Measurements from ENCODE around the gene ULBP1. TPM values are rescaled to one million over a fixed set of nuclear protein-coding genes. Genes with fewer than 3 reads are reported as not detected.

Gene ULBP1
- total RNA-seq, 1 experiment from 2014 or later: 3.1 TPM

GRCh38 chr6:149978610-149979009 lies 14.9 kb downstream of the ULBP1 start:
- no peak for DNase-seq (ENCODE audit: low read depth, low spot score)
- no peak for ATAC-seq
- no peak overlapping the region for H3K27ac ChIP-seq (ENCODE audit: low read length)
- POLR2A ChIA-PET: no interaction called here
- H3K27me3 ChIP-seq (ENCODE audit: control insufficient read depth, insufficient read depth, low read length): peaks cover 18% of the 10 kb centered on the region
- intact Hi-C loops (cut with micrococcal nuclease; ENCODE audit: unreplicated experiment): no loop called here
- H3K9me3 ChIP-seq (ENCODE audit: control insufficient read depth, insufficient read depth, low read depth, low read length): no peaks in the 10 kb centered on the region
- no TSS peak for BruUV-seq (replicated peaks)
- CTCF ChIA-PET: no interaction called here
- in situ Hi-C loops (cut with HindIII; ENCODE audit: low pct_unique_long_range_greater_than_20kb, low sequenced_read_pairs): no loop called here
- TF ChIP-seq REST (IDR thresholded peaks at IDR 0.05; ENCODE audit: insufficient read depth in 1 of 2, low read depth in 2 of 2, low read length in 1 of 2): no peak
- no peak for TF ChIP-seq POLR2AphosphoS5 (IDR thresholded peaks at IDR 0.05; ENCODE audit: low read depth, low read length)
- TF ChIP-seq CTCF (IDR thresholded peaks at IDR 0.05): no peak
- no peak for TF ChIP-seq TCF7L2 (IDR thresholded peaks at IDR 0.05; ENCODE audit: low read depth, low read length)
- TF ChIP-seq SIN3A (IDR thresholded peaks at IDR 0.05; ENCODE audit: borderline replicate concordance, insufficient read depth, low read depth, low read length): no peak
- no peaks in the 10 kb centered on the region for H3K4me1 ChIP-seq (ENCODE audit: control insufficient read depth, insufficient read depth, low read length)
- no peaks in the 10 kb centered on the region for H3K36me3 ChIP-seq (ENCODE audit: control insufficient read depth, insufficient read depth, low read length)
- H3K4me3 ChIP-seq (ENCODE audit: low read depth in 2 of 2, low read length in 2 of 2): no peak overlapping the region

GRCh38 chr6:149979293-149979692 lies 15.6 kb downstream of the ULBP1 start:
- no peaks in the 10 kb centered on the region for H3K36me3 ChIP-seq (ENCODE audit: control insufficient read depth, insufficient read depth, low read length)
- POLR2A ChIA-PET: no interaction called here

More at GRCh38 chr6:149979293-149979692, 15.6 kb downstream of the ULBP1 start:
- no peak for DNase-seq (ENCODE audit: low read depth, low spot score)
- peaks cover 18% of the 10 kb centered on the region for H3K27me3 ChIP-seq (ENCODE audit: control insufficient read depth, insufficient read depth, low read length)
- no peaks in the 10 kb centered on the region for H3K4me1 ChIP-seq (ENCODE audit: control insufficient read depth, insufficient read depth, low read length)
- ATAC-seq: no peak
- H3K27ac ChIP-seq (ENCODE audit: low read length): no peak overlapping the region
- no peaks in the 10 kb centered on the region for H3K9me3 ChIP-seq (ENCODE audit: control insufficient read depth, insufficient read depth, low read depth, low read length)
- no peak overlapping the region for H3K4me3 ChIP-seq (ENCODE audit: low read depth in 2 of 2, low read length in 2 of 2)
- CTCF ChIA-PET: no interaction called here
- TF ChIP-seq POLR2AphosphoS5 (IDR thresholded peaks at IDR 0.05; ENCODE audit: low read depth, low read length) (no peak), TCF7L2 (IDR thresholded peaks at IDR 0.05; ENCODE audit: low read depth, low read length) (no peak), SIN3A (IDR thresholded peaks at IDR 0.05; ENCODE audit: borderline replicate concordance, insufficient read depth, low read depth, low read length) (no peak), REST (IDR thresholded peaks at IDR 0.05; ENCODE audit: insufficient read depth in 1 of 2, low read depth in 2 of 2, low read length in 1 of 2) (no peak), CTCF (IDR thresholded peaks at IDR 0.05) (no peak)
- intact Hi-C loops (cut with micrococcal nuclease; ENCODE audit: unreplicated experiment): no loop called here
- in situ Hi-C loops (cut with HindIII; ENCODE audit: low pct_unique_long_range_greater_than_20kb, low sequenced_read_pairs): no loop called here
- BruUV-seq (replicated peaks): no TSS peak
